SKM-1 treated with dmso at 0.1 percent for 144 hours (cell line): ENCODE data around the gene GNPTG.

Source experiments
- DNase-seq: peaks from one replicate; lab custom pipeline; 2025; ENCODE audit not compliant: unreplicated experiment; lab: John Stamatoyannopoulos, UW

GNPTG gene

DNA sequence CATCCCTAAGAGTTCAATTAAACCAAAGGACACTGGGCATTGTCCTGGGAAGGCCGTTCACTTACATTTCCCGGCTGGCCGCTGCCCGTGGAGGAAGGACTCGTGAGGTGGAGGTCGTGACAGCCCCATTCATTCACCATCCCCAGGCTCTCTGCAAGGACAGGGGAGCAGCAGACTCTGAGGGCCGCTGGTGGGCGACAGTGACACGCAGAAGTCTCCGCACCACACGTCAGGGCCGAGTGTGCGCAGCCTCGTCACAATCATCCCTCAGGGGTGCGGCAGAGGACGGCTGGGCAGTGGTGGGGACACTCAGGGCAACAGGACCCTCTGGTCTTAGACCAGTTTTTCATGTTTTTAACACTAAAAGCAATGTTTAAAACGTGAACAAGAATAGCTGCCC lies 41.1 kb downstream of the GNPTG start:
- no peak for DNase-seq

DNA sequence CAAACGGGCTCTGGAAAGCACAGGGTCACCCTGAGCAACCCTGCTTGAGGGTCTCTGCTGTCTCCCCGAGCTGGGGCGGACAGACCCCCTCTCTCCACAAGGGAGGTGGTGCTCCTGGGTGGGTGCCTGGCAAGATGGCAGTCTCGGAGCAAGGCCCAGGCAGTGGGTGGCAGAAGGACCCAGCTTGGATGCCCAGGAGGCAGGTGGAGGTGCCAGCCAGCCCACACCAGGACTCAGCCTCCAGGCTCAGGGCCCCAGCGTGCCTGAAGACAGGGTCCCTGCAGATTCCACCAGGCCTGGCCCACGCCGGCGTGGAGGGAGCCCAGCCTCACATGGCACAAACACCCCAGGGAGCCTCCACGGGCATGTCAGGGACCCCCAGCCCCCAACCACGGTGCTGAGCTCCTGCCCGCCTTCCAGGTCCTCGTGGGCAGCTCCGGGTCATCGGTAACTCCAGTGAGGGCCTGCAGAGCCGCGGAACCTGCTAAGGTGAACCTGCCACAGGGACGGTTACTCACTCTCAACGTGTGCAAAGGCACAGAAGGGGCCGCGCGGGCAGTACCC lies 42.0 kb downstream of the GNPTG start:
- no peak for DNase-seq

DNA sequence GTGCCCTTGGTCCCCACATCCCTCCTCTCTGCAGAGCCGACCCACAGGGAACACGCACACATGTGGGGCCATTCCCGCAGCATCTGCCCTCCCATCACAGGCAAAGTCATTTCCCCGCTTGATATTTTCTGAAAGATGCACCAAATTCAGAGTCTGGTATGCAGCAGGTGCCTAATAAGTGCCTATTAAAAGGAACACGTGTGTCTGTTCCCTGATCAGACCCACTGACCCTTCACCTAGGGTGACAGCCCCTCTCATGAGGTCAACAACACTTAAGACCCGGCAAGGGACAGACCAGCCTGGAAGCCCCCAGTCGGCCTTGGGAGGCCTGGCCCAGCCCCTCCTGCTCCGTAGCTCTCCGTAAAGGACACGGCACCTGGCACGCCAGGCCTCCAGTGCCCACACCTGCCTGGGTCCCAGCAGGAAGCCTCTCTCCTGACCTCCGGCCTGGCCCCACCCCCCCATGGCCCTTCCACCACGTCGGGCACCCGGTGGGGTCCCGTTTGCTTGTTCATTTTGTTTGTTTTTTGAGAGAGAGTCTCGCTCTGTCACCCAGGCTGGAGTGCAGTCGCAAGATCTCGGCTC lies 42.7 kb downstream of the GNPTG start:
- no peak for DNase-seq

DNA sequence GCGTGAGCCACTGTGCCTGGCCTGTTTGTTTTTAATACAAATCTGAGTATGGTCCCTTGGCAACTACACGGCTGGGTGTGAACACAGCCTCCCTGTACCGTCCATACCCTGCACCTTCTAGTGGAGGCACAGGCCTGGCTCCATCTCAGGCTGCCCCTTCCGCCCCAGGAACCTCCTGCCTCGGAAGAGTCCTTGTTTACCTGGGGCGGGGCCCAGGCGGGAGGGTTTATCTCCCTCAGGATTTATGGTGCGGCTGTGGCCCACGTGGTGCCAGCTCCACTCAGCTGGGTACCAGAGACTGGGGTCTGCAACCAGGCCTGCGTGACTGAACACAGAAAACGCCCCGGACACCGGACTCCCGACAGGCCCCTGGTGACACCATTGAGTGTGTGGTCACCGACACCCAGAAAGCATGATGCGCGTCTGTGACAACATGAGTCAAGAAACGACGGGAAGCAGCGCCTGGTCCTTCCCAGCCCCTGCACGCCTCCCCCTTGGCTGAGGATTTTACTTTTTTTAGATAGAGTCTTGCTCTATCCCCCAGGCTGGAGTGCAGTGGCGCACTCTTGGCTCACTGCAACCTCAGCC lies 43.8 kb downstream of the GNPTG start:
- no peak for DNase-seq

DNA sequence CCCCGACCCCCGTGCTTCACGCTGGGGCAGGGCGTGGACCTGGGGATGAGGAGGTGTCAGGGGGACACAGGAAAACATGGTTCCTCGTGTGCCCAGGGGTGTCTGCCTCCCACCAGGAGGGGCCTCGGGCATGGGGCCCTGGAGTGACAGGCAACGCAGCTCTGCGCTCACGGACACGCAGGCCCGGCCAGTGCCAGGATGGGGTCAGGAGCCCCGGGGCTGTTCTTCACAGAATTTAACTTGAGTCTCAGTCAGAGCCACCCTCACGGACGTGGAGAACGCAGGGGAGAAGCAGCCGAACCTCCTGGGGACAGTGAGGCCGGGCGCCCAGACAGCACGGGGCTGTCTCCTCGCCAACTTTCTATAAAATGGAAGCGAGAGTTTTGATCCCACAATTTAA lies 46.0 kb downstream of the GNPTG start:
- no peak for DNase-seq

DNA sequence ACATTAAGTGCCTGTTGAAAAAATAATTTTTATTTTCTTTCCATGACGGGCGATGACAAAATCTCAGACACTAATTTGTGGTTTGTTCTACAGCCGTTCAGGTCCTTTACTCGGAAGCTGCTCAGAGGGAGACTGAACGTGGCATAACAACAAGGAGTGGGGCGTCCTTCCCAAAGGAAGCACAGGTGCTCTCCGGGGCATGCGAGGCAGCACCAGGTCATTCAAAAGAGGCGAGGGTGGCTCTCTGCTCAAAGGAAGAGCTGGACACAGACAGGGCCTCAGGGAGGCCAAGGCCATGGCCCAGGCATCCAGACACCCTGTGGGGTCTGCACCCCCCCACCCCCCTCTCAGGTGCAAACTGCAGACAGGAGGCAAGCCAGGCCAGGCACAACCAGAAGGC lies 46.6 kb downstream of the GNPTG start:
- DNase-seq, result no peak

DNA sequence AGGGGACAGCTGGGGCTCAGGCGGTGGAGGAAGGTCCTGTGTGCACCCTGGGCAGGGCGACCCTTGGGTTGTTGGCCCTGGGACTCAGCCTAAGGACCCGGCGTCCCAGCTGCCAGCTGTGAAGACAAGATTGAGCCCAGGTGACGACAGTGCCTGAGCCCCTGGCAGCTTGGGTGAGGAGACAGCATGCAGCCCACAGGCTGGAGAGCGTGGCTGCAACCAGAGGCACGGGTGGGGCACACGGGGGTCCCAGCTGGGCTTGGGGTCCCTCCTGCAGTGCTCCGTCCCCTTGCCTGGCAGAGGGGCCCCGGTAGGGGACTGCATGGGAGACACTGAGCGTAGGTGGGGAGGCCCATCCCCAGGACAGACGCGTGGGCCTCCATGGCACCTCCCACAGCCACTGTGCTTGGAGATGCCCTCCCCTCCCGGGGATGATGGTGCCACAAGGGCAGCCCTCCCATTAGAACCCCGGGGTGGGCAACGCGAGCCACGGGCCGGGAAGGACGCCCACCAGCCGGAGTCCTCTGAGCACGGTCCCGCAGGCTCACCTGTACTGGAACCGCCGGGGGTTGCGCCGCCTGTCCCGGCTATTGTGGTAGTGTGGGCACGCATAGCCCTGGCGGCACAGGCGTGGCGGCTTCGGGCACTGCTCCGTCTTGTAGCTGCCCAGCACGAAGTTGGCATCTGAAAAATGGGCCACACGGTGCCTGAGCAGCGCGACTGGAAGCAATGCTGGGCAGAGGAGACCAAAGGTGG lies 47.3 kb downstream of the GNPTG start:
- DNase-seq, result no peak

DNA sequence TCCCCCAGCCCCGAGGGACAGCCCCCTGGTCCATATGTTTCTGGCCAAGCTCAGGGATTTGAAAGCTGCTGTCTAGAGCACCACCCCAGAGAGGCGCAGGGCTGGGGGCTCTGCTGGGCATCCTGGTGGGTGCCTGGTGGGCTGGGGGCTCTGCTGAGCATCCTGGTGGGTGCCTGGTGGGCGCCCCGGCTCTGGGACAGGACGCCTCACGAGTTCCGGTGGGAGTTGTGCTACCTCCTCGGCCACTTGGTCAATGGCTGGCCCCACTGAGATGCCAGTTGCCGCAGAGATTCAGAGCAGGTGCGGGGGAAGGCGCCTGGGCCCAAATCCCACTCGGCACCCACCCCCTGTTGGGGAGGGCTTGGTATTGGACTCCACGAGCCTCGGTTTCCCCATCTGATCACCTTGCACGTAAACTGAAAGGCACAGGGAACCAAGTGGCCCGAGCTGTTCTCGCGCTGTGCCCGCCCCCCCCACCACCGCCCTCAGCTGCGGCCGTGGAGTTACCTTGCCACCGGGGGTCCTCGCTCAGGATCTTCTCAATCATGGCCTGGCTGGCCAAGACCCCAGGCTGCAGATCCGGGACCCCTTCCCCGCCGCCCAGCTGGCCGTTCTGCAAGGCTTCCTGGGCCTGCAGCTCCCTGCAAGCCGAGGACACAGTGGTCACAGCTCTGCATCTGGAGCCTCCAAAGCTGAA lies 49.5 kb downstream of the GNPTG start:
- DNase-seq, result no peak

DNA sequence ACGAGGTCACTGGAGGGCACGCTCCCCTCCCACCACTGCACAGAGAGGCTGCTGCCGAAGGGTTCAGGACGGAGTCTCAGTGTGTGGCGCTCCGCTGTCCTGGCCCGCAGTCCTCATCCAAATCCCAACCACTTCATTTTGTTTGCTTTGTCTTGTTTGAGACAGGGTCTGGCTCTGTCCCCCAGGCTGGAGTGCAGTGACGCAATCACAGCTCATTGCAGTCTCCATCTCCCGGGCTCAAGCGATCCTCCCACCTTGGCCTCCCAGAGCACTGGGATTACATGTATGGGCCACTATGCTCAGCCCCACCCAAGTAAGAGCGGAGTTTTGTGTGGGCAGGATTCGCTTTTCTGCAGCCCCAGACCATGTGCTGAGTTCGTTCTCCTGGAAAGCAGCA lies 50.0 kb downstream of the GNPTG start:
- DNase-seq, result no peak

DNA sequence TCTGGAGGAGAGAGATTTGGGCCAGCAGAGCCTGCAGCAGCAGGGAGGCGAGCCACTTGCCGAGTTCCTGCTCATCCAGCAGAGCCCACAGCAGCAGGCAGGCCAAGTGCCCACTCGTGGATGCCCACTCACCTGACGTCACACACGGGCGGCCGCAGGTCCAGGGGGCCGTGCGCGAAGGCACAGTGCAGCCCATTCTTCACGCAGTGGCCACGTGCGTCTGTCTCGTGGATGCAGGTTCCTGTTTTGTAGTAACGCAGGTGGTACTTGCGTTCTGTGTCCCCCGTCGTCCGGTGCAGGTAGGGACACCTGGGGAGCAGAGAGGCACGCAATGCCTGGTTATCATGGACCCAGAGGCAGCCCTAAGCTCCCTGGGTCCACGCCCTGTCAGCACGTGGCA lies 51.3 kb downstream of the GNPTG start:
- DNase-seq, result no peak

DNA sequence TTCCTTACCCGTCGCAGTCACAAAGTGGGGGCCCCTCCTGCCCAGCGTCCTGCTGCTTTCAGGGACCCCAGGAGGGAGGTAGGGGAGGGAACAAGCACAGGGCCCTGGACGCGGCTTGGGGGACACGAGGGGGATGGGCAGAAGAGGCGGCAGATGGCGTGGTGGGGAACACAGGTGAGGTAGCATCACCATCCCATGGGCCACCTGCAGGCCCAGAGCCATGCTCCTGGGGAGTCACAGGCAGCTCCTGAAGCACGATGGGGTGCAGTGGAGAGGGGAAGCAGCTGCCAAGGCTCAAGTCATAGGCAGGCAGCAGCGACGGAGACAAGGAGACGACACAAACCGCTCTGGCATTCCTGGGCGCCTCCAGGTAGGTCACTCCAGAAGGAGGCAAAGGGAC lies 52.0 kb downstream of the GNPTG start:
- no peak for DNase-seq

DNA sequence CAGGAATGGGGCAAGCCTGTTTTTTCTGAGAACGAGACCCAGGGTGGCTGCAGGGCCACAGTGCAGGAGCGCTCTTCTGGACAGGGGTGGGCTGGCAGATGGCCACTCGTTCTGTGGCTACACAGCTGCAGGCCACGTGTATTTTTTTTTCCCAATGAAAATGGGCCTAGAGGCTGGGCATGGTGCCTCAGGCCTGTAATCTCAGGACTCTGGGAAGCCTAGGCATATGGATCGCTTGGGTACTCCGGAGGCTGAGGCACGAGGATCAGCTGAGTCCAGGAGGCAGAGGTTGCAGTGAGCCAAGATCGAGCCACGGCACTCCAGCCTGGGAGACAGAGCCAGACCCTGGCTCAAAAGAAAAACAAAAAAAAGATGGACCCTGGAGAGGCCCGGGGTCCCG lies 56.0 kb downstream of the GNPTG start:
- DNase-seq, result no peak

DNA sequence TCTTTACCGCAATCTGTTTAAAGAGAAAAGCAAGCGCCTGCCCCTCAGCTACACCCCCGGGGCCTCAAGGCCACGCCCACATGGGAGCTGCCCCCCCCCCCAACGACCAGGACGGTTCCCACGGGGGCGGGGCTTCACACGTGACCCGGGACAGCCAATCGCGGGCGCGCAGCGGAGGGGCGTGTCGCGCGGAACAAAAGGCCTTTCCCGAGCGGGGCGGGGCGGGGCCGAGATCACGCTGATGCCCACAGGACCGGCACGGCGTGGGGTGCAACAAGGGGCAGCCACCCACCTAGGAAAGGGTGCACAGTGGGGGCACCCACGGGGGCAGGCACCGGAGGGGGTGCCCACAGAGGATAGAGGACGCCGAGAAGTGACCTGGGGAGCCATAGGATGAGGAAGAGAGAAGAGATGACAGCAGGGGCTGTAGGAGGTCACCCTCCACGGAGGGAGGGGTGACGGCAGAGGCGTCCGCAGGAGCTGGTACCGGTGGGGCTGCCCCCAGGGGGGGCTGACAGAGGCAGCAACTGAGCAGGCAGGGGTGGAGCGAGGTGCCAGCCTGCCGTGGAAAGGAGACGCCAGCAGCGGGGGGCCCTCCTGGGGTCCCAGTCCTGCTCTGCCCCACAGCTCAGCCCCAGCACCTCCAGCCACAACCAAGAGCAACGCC lies 56.6 kb downstream of the GNPTG start:
- DNase-seq, result peak; percentile 64

DNA sequence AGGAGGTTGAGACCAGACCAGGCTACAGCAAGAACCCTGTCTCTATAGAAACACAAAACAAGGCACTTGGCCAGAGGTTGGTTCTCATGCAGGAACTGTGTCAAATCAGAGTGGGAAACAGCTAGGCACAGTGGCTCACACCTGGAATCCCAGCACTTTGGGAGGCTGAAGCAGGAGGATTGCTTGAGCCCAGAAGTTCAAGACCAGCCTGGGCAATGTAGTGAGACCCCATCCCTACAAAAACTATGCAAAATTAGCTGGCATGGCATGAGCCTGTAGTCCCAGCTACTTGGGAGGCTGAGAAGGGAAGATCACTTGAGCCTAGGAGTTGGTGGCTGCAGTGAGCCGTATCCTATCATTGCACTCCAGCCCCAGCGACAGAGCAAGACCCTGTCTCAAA lies 61.1 kb downstream of the GNPTG start:
- DNase-seq, result no peak
